ENCODE data around the gene CHAF1B.

CHAF1B gene

GRCh38 chr21:36429947-36430546, 44.9 kb downstream of the CHAF1B start:
- peak; percentile 82 for DNase-seq

- no peak for DNase-seq
Measured at GRCh38 chr21:36430841-36431240, 45.6 kb downstream of the CHAF1B start.

- DNase-seq: no peak
Measured at GRCh38 chr21:36431252-36431651, 46.1 kb downstream of the CHAF1B start.

- no peak for DNase-seq
Measured at GRCh38 chr21:36433059-36433709, 48.0 kb downstream of the CHAF1B start.

GRCh38 chr21:36434144-36434543, 49.0 kb downstream of the CHAF1B start:
- DNase-seq: no peak

GRCh38 chr21:36436829-36437744, 51.9 kb downstream of the CHAF1B start:
- DNase-seq: no peak

GRCh38 chr21:36437745-36438128, 52.5 kb downstream of the CHAF1B start:
- no peak for DNase-seq

- DNase-seq: no peak
Measured at GRCh38 chr21:36441715-36442114, 56.5 kb downstream of the CHAF1B start.

- no peak for DNase-seq
Measured at GRCh38 chr21:36446301-36446700, 61.1 kb downstream of the CHAF1B start.

- DNase-seq: no peak
Measured at GRCh38 chr21:36450511-36450910, 65.3 kb downstream of the CHAF1B start.

- DNase-seq: no peak
Measured at GRCh38 chr21:36451506-36451905, 66.3 kb downstream of the CHAF1B start.

GRCh38 chr21:36452281-36452825, 67.2 kb downstream of the CHAF1B start:
- DNase-seq: no peak

GRCh38 chr21:36454093-36454531, 68.9 kb downstream of the CHAF1B start:
- DNase-seq: no peak

- DNase-seq: no peak
Measured at GRCh38 chr21:36454706-36455105, 69.5 kb downstream of the CHAF1B start.

GRCh38 chr21:36456729-36457414, 71.7 kb downstream of the CHAF1B start:
- no peak for DNase-seq

- DNase-seq: no peak
Measured at GRCh38 chr21:36459098-36459497, 73.9 kb downstream of the CHAF1B start.

GRCh38 chr21:36460866-36461265, 75.7 kb downstream of the CHAF1B start:
- no peak for DNase-seq

GRCh38 chr21:36461277-36461917, 76.2 kb downstream of the CHAF1B start:
- no peak for DNase-seq

- no peak for DNase-seq
Measured at GRCh38 chr21:36461918-36462486, 76.8 kb downstream of the CHAF1B start.

- DNase-seq: no peak
Measured at GRCh38 chr21:36463204-36463603, 78.0 kb downstream of the CHAF1B start.

GRCh38 chr21:36463991-36464390, 78.8 kb downstream of the CHAF1B start:
- no peak for DNase-seq

- no peak for DNase-seq
Measured at GRCh38 chr21:36464590-36464989, 79.4 kb downstream of the CHAF1B start.
